Stimulated activated naive CD4-positive, alpha-beta T cell (primary cell): ENCODE results near the gene SLC66A3.
"Not testable (repeated sequence)": the region's sequence is repeated elsewhere in the genome, so short reads cannot be mapped to it uniquely, and the experiment has no call there.

Source experiments
- DNase-seq, 6 experiments: peaks; one replicate each; lab custom pipeline; 2025; lab: John Stamatoyannopoulos, UW

Gene SLC66A3

GRCh38 chr2:11163439-11164317, 8.4 kb downstream of the SLC66A3 start:
- DNase-seq: no peak

- not testable (repeated sequence) for DNase-seq
Measured at GRCh38 chr2:11165046-11165445, 9.8 kb downstream of the SLC66A3 start.

GRCh38 chr2:11166476-11166875, 11.2 kb downstream of the SLC66A3 start:
- DNase-seq: no peak

GRCh38 chr2:11168488-11168887, 13.2 kb downstream of the SLC66A3 start:
- DNase-seq: no peak

- DNase-seq: no peak
Measured at GRCh38 chr2:11169333-11169732, 14.1 kb downstream of the SLC66A3 start.

GRCh38 chr2:11174222-11174621, 19.0 kb downstream of the SLC66A3 start:
- no peak for DNase-seq

GRCh38 chr2:11175293-11175795, 20.1 kb downstream of the SLC66A3 start:
- DNase-seq: no peak

GRCh38 chr2:11177871-11178690, 22.8 kb downstream of the SLC66A3 start:
- no peak for DNase-seq

- DNase-seq: no peak
Measured at GRCh38 chr2:11179196-11179595, 23.9 kb downstream of the SLC66A3 start.

GRCh38 chr2:11179899-11180298, 24.6 kb downstream of the SLC66A3 start:
- no peak for DNase-seq

- DNase-seq: no peak
Measured at GRCh38 chr2:11180653-11181052, 25.4 kb downstream of the SLC66A3 start.

GRCh38 chr2:11182951-11183350, 27.7 kb downstream of the SLC66A3 start:
- DNase-seq: no peak

- DNase-seq: no peak
Measured at GRCh38 chr2:11186145-11186544, 30.9 kb downstream of the SLC66A3 start.

- DNase-seq: no peak
Measured at GRCh38 chr2:11187083-11187619, 31.9 kb downstream of the SLC66A3 start.

GRCh38 chr2:11187731-11188130, 32.5 kb downstream of the SLC66A3 start:
- no peak for DNase-seq

- no peak for DNase-seq
Measured at GRCh38 chr2:11196246-11196645, 41.0 kb downstream of the SLC66A3 start.

GRCh38 chr2:11200651-11201050, 45.4 kb downstream of the SLC66A3 start:
- DNase-seq: no peak

GRCh38 chr2:11201969-11202368, 46.7 kb downstream of the SLC66A3 start:
- DNase-seq: no peak

GRCh38 chr2:11203480-11203879, 48.2 kb downstream of the SLC66A3 start:
- DNase-seq: no peak

GRCh38 chr2:11208083-11208482, 52.8 kb downstream of the SLC66A3 start:
- DNase-seq: no peak

GRCh38 chr2:11212645-11213044, 57.4 kb downstream of the SLC66A3 start:
- DNase-seq: no peak

GRCh38 chr2:11213090-11213638, 57.9 kb downstream of the SLC66A3 start:
- DNase-seq: no peak
